Stimulated activated naive CD4-positive, alpha-beta T cell treated with Interleukin-2 at 50 U/mL for 16 hours (primary cell): ENCODE measurements around the gene ZNF44.

Experiments
- DNase-seq: peaks from one replicate; lab custom pipeline; 2025; lab: John Stamatoyannopoulos, UW

The ZNF44 gene

DNA sequence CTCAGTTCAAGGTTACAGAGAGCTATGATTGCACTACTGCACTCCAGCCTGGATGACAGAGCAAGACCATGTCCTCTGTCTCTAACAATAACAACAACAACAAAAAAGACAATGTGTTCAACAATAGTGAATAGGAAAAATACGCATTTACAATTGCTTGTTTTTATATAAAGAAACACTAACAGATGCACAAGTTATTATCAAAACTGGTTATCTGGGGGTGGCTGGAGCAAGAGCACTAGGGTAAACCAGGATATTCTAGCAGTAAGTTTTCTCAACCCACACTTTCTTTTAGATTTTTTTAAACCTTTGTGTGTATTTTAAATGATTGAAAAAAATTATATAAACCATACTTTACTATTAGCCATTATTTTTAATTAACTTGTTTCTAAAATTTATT, 33.1 kb downstream of the ZNF44 start:
- DNase-seq = no peak

DNA sequence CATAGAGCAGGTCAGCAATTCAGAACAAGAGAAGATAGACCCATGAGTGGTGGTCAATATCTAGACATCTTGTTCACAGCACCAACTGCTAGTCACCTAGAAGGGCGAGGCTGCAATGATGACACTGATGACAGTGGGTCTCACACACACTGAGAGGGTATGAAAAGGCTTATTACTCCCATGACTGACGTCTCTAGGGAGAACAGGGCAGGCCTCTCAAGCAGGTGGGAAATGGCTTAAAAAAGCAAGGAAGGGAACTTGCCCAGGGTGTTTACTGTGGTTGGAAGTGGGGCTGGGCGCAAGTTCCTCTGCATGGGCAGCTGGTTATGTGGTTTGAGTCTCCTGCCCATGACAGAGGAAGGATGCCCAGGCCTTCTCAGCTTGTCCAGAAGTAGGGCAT, 33.8 kb downstream of the ZNF44 start:
- no peak for DNase-seq

DNA sequence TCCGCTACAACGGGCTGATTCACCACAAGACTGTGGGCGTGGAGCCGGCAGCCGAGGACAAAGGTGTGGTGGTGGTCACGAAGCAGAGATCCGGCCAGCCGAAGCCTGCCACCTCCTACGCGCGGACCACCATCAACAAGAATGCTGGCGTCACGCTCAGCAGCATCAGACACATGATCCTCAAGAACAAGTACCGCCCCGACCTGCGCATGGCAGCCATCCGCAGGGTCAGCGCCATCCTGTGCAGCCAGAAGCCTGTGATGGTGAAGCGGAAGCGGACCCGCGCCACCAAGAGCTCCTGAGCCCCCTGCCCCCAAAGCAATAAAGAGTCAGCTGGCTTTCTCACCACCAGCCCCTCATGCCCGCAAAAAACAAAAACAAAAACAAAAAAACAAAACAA, 34.4 kb downstream of the ZNF44 start:
- DNase-seq = no peak

DNA sequence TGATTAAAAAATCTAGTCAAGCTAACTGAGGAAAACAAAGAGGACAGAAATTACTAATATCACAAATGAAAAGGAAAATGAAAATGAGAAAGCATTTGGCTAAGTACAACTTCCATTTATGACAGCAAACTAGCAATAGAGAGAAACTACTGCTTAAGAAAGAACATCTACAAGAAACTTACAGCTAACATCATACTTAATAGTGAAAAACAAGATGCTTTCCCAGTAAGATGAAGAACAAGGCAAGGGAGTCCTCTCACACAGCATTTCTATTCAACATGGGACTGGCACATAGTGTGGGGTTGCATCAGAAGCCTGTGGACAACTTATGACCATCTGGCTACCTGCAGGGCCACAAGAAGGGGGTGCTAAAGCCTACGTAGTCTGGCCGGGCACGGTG, 39.3 kb downstream of the ZNF44 start:
- DNase-seq = no peak

DNA sequence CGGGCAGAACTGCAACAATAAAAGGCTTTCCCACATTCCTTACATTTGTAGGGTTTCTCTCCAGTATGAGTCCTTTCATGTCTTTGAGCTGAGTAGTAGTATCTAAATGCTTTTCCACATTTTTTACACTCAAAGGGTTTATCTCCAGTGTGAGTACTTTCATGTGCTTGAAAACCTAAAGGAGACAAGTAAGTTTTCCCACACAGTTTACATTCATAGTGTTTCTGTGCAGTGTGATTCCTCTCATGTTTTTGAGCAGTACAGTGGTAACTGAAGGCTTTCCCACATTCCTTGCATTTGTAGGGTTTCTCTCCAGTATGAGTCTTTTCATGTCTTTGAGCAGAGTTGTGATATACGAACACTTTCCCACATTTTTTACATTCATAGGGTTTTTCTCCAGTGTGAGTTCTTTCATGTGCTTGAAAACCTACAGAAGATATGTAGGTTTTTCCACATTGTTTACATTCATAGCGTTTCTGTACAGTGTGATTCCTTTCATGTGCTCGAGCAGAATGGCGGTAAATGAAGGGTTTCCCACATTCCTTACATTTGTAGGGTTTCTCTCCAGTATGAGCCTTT, 47.0 kb downstream of the ZNF44 start:
- no peak for DNase-seq

DNA sequence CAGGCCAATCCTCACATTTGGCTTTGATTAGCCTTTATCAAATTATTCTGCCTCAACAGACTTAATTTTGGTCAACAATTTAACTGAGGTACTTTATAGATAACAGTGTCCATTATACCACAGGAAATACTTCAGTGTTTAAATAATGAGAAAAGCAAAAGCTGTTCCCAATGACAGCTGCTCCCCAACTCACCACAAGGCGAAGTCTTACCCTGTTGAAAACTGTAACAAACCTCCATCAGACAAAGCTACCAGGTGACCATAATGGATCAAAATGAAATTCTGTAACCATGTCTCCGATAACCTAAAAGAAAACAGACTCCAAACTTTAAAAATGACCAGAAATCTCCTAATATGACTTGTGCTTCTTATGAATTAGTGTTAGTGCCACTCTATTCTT, 50.3 kb downstream of the ZNF44 start:
- DNase-seq = no peak

DNA sequence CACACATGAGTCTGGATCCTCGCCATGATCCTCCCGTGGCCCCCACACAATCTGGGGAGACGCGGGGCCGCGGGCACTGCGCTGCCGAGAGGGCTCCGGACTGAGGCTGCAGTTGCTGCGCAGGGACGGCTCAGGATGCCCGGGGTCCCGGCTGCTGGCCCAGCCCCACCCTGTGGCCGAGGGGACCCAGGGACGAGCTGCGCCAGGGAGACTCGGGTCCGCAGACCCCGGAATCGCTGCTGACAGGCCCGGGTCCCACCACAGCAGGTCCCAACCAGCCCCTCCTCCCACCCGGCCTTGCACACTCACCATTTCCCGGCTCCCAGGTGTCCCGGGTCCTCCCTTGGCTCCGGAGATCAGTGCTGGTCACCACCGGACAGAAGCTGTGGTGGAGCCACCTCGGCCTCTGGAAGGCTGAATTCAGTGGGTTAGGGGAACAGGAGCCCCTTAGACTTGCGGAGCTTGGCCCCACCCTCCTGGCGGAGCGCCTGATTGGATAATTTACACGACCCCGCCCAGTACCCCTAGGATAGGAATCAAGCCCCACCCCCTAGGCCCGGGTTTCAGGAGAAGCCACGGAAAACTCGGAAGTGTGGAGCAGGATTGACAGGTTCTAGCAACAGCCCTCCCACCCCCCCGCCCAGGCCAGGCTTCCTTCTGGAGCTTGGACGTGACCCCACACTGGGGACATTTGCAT, 57.4 kb downstream of the ZNF44 start:
- no peak for DNase-seq

DNA sequence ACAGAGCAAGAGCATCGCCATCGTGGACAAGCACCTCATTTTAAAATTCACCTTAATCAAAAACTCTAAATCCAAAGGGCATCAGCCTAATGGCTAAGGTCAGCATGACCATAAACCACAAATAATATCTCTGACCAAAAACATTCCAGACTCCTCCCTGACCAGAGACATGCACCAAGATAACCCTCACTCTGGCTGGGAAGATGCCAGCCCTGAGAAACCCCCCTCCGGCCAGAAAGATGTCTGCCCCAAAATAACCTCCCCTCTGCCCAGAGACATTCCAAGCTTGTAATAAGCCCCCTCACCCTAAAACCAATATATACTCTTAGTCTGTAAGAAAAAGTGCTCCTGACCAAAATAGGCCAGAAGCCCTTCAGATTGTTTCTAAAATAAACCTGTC, 61.7 kb downstream of the ZNF44 start:
- no peak for DNase-seq

DNA sequence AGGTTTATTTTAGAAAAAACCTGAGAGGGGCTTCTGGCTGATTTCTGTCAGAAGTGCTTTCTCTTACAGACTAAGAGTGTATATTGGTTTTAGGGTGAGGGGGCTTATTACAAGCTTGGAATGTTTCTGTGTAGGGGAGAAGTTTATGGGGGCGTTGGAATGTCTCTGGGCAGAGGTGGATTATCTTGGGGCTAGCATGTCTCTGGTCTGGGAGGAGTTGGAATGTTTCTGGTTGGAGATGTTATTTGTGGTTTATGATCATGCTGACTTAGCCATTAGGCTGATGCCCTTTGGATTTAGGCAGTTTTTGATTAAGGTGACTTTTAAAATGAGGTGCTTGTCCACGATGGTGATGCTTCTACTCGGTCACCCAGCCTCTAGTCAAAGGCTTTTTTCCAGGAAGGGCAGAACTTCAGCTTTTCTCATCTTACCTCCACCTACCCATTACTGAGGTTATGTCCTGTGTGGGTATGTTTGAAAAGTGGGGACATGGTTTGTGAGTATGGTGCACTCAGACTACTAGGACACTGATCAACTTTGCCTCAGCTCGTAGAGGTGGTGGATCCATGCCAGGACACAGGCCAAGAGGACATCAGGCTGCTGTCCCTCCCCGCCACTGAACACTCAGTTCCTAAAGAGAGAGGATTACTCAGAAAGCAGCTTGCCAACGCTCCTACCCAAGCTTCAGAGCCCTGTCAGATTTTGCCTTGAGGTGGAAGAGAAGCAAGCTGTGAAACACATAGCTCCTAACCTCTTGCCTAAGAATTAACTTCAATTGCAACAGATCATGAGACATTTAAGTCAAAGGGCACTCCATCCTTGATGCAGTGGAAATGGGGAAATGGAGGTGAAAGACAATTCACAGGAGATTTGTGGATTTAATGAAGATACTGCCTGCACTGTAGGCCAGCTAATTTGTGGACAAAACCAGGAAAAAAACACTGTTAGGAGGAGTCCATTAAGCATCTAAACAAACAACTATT, 63.6 kb downstream of the ZNF44 start:
- no peak for DNase-seq

DNA sequence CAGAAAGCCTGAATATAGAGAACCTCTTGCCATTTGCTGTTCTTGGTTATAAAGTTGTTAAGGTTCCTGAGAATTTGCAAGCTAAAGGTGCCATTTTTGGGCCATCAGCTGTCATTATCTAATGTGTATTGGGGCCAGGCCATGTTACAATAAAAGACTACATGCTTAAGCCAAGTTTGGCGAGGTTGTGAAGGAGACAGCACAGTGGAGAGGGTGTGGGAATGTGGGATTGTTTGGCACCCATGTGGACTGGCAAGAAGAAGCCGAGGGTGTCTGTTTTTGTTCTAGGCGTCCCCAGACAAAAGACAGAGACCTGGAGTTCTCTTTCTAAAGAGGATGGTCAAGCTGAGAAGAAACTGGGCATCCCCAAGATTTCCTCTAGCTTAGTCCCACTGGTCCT, 64.7 kb downstream of the ZNF44 start:
- no peak for DNase-seq

DNA sequence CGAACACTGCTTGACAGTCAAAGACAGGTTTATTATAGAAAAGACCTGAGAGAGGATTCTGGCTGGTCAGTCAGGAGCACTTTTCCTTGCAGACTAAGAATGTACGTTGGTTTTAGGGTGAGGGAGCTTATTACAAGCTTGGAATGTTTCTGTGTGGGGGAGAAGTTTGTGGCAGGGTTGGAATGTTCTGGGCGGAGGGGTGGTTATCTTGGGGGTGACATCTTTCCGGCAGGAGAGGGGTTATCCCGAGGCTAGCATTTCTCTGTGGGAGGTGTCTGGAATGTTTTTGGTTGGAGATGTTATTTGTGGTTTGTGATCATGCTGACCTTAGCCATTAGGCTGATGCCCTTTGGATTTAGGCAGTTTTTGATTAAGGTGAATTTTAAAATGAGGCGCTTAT, 70.0 kb downstream of the ZNF44 start:
- DNase-seq = no peak

DNA sequence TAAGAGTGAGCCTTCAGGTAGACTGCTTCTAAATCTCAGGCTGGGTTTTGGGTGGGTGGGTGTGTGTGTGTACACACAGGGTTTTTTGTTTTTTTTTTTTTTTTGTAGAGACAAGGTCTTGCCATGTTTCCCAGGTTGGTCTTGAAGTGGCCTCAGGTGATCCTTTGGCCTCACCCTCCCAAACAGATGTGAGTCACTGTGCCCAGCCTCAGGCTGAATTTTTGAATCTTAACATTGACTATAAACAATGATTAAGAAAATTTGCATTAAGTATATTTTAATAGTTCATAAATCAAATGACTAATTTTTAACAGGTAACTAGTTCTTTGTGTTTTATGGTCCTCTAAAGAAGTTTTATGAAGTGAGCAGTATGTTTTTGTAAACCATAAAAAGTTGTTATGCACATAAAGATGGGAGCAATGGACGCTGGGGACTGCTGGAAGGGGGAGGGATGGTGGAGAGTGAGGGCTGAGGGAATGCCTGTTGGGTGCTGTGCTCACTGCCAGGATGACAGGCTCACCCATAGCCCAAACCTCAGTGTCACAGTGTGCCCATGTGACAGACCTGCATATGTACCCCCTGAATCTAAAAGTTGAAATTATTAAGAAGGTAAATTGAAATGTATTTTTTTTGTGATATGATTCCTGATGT, 71.6 kb downstream of the ZNF44 start:
- DNase-seq = no peak
